H9 (cell line): Measurements from ENCODE around the gene HYAL2. TPM values are rescaled to one million over a fixed set of nuclear protein-coding genes. Genes with fewer than 3 reads are reported as not detected.

Source experiments
- DNase-seq: peaks from one replicate; pipeline ENCODE4 v3.0.0-alpha.2; 2017
- H2AFZ ChIP-seq: one replicate; pipeline ENCODE4 v1.6.1; 2013; ENCODE audit warnings: mild to moderate bottlenecking, low read length, control low read depth, moderate library complexity
- H2AK5ac ChIP-seq: 2 replicates; pipeline ENCODE4 v1.6.1; 2013; ENCODE audit warnings: low read length, control low read depth, mixed read lengths; ENCODE audit not compliant: insufficient read length
- H2BK120ac ChIP-seq: one replicate; pipeline ENCODE4 v1.6.1; 2013; ENCODE audit warnings: low read depth, mild to moderate bottlenecking, low read length, control low read depth, inconsistent platforms; ENCODE audit not compliant: poor library complexity, severe bottlenecking
- H2BK12ac ChIP-seq: 2 replicates; pipeline ENCODE4 v1.6.1; 2013; ENCODE audit warnings: low read length, control low read depth, mixed read lengths, low read depth; ENCODE audit not compliant: insufficient read length
- H2BK15ac ChIP-seq: 2 replicates; pipeline ENCODE4 v1.6.1; 2013; ENCODE audit warnings: low read depth, low read length, control low read depth
- H2BK20ac ChIP-seq: one replicate; pipeline ENCODE4 v1.6.1; 2013; ENCODE audit warnings: low read depth, mild to moderate bottlenecking, low read length, control low read depth, inconsistent platforms; ENCODE audit not compliant: poor library complexity, severe bottlenecking
- H2BK5ac ChIP-seq: 2 replicates; pipeline ENCODE4 v1.6.1; 2013; ENCODE audit warnings: low read length, control low read depth, mixed read lengths; ENCODE audit not compliant: insufficient read length
- H3K14ac ChIP-seq: 2 replicates; pipeline ENCODE4 v1.6.1; 2013; ENCODE audit warnings: low read length, control low read depth; ENCODE audit not compliant: insufficient read depth
- H3K18ac ChIP-seq: 2 replicates; pipeline ENCODE4 v1.6.1; 2013; ENCODE audit warnings: low read depth, mild to moderate bottlenecking, mixed read lengths, low read length, control low read depth; ENCODE audit not compliant: insufficient read length
- H3K23ac ChIP-seq: 2 replicates; pipeline ENCODE4 v1.6.1; 2013; ENCODE audit warnings: low read length, control low read depth, mixed read lengths, low read depth; ENCODE audit not compliant: insufficient read length
- H3K23me2 ChIP-seq: 2 replicates; pipeline ENCODE4 v1.6.1; 2013; ENCODE audit warnings: low read depth, mild to moderate bottlenecking, mixed read lengths, low read length, control low read depth; ENCODE audit not compliant: insufficient read length, poor library complexity, severe bottlenecking
- H3K27ac ChIP-seq: 2 replicates; pipeline ENCODE4 v1.5.1; 2013; ENCODE audit warnings: low read length, control low read depth, mixed read lengths, low read depth; ENCODE audit not compliant: insufficient read length
- H3K27me3 ChIP-seq: 2 replicates; pipeline ENCODE4 v1.6.1; 2013; ENCODE audit warnings: low read length, control low read depth, inconsistent platforms; ENCODE audit not compliant: insufficient read depth
- H3K4ac ChIP-seq: 2 replicates; pipeline ENCODE4 v1.6.1; 2013; ENCODE audit warnings: low read depth, mild to moderate bottlenecking, control low read depth, inconsistent platforms, low read length, moderate library complexity
- H3K4me1 ChIP-seq: 2 replicates; pipeline ENCODE4 v1.6.1; 2013; ENCODE audit warnings: low read length, control low read depth, inconsistent platforms; ENCODE audit not compliant: insufficient read depth
- H3K4me2 ChIP-seq: 2 replicates; pipeline ENCODE4 v1.6.1; 2013; ENCODE audit warnings: low read length, control low read depth, mixed read lengths; ENCODE audit not compliant: insufficient read length, insufficient read depth
- H3K56ac ChIP-seq: 2 replicates; pipeline ENCODE4 v1.6.1; 2013; ENCODE audit warnings: low read depth, mild to moderate bottlenecking, mixed read lengths, low read length, control low read depth; ENCODE audit not compliant: insufficient read length
- H3K79me1 ChIP-seq: 2 replicates; pipeline ENCODE4 v1.6.1; 2013; ENCODE audit warnings: low read depth, mild to moderate bottlenecking, moderate library complexity, low read length, control low read depth, inconsistent platforms; ENCODE audit not compliant: insufficient read depth, poor library complexity, severe bottlenecking
- H3K79me2 ChIP-seq: 2 replicates; pipeline ENCODE4 v1.6.1; 2013; ENCODE audit warnings: low read length, control low read depth, inconsistent platforms; ENCODE audit not compliant: insufficient read depth
- H3K9ac ChIP-seq: 2 replicates; pipeline ENCODE4 v1.6.1; 2013; ENCODE audit warnings: low read length, control low read depth, mixed read lengths; ENCODE audit not compliant: insufficient read length; ENCODE audit errors: extremely low read depth
- H3K9me3 ChIP-seq: one replicate; pipeline ENCODE4 v1.6.1; 2013; ENCODE audit warnings: low read depth, low read length, inconsistent platforms; ENCODE audit not compliant: control insufficient read depth
- H3T11ph ChIP-seq: one replicate; pipeline ENCODE4 v1.6.1; 2013; ENCODE audit warnings: mild to moderate bottlenecking, low read length, control low read depth, inconsistent platforms
- H4K20me1 ChIP-seq: one replicate; pipeline ENCODE4 v1.6.1; 2013; ENCODE audit not compliant: control insufficient read depth, insufficient read length, insufficient read depth
- H4K5ac ChIP-seq: 2 replicates; pipeline ENCODE4 v1.6.1; 2013; ENCODE audit warnings: low read depth, mild to moderate bottlenecking, mixed read lengths, low read length, control low read depth; ENCODE audit not compliant: insufficient read length
- H4K8ac ChIP-seq: replicated peaks from 2 replicates; pipeline ENCODE4 v1.6.1; 2013; ENCODE audit warnings: low read length, control low read depth, mixed read lengths, low read depth; ENCODE audit not compliant: insufficient read length
- H4K91ac ChIP-seq: 2 replicates; pipeline ENCODE4 v1.6.1; 2013; ENCODE audit warnings: low read depth, mild to moderate bottlenecking, moderate library complexity, mixed read lengths, low read length, control low read depth; ENCODE audit not compliant: insufficient read length
- H3K27ac Mint-ChIP-seq, 3 experiments: 2 replicates in 2 of 3; 3 replicates in 1 of 3; pipeline ENCODE4 v1.8.0; 2020 to 2021; ENCODE audit warnings: mixed read lengths in 3 of 3, mild to moderate bottlenecking in 1 of 3, moderate library complexity in 1 of 3
- H3K27me3 Mint-ChIP-seq: 2 replicates; pipeline ENCODE4 v1.8.0; 2021; ENCODE audit warnings: low read depth, mild to moderate bottlenecking, moderate library complexity, mixed read lengths
- H3K36me3 Mint-ChIP-seq, 3 experiments: 2 replicates in 2 of 3; 3 replicates in 1 of 3; pipeline ENCODE4 v1.8.0; 2020 to 2021; ENCODE audit warnings: low read depth in 3 of 3, mixed read lengths in 3 of 3; ENCODE audit not compliant: insufficient read depth in 1 of 3
- H3K4me1 Mint-ChIP-seq, 2 experiments: 2 replicates each; pipeline ENCODE4 v1.8.0; 2020; ENCODE audit warnings: mixed read lengths in 2 of 2
- H3K4me3 Mint-ChIP-seq, 2 experiments: 2 replicates in 1 of 2; 3 replicates in 1 of 2; pipeline ENCODE4 v1.8.0; 2020 to 2021; ENCODE audit warnings: mild to moderate bottlenecking in 2 of 2, mixed read lengths in 2 of 2, moderate library complexity in 1 of 2
- H3K9me3 Mint-ChIP-seq, 2 experiments: 2 replicates in 1 of 2; 3 replicates in 1 of 2; pipeline ENCODE4 v1.8.0; 2020; ENCODE audit warnings: mild to moderate bottlenecking in 2 of 2, mixed read lengths in 2 of 2, moderate library complexity in 1 of 2
- WGBS: extraction: QIAGEN DNeasy Blood & Tissue Kit; methylation state at CpG from one replicate; pipeline ENCODE4 v1.1.7; 2013; ENCODE audit warnings: missing lambda C conversion rate, low lambda C conversion rate, mixed read lengths; ENCODE audit not compliant: insufficient read length; ENCODE audit errors: extremely low coverage; 5-methylcytosine and 5-hydroxymethylcytosine counted together
- total RNA-seq: library from RNA; stranded (reverse); gene quantifications from 2 replicates; pipeline ENCODE4 v1.2.1, GENCODE V29; 2021
- TF ChIP-seq, protein P1 (sequence below): fragments of 200-600 bp; sonication (generic); conservative IDR thresholded peaks from 3 replicates; pipeline ENCODE4 v1.8.0; 2021; ENCODE audit warnings: antibody characterized with exemption, mild to moderate bottlenecking

HYAL2 gene
- total RNA-seq, 1 experiment from 2014 or later = 51.9 TPM

DNA sequence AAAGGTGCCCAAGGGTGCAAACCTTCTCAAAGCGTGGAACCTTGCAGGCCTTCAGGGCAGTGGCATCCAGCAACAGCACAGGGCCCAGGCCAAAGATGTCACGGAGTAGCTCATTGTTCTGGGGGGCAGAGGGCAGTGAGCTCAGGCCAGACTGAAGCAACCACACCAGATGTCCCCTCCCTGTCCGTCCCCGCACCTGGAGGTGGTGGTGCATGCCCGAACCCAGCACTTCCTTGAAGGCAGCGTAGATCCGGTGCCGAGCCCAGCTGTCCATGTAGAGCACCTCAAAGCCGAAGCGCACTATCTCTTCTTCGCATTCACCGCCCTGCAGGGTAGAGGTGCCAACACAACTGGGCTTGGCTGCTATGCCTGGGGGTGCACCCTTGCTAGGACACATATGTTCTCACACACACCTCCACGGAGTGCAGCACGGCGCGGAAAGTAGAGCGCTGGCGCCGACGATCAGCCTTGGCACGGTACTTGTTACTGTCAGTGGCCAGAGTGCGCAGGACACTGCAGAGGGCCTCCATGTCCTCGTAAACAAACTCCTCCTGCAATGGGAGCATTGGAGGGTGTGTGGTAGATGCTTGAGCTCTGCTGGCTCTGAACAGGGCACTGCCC, 34.0 kb downstream of the HYAL2 start:
- Histone ChIP-seq H3K23me2 (peaks cover 5% of the 10 kb centered on the region), H4K5ac (no peak overlapping the region), H3K79me2 (peaks cover 3% of the 10 kb centered on the region; the same call in 1 of the 2 replicates), H3K18ac (no peak overlapping the region), H3K56ac (no peak overlapping the region), H2BK5ac (no peak overlapping the region), H3K9me3 (no peaks in the 10 kb centered on the region), H3K4me2 (no peak overlapping the region), H3K23ac (no peak overlapping the region), H2BK120ac (no peak overlapping the region), H2BK15ac (no peak overlapping the region), H4K20me1 (no peaks in the 10 kb centered on the region), H3K27ac (no peak overlapping the region), H3K79me1 (no peaks in the 10 kb centered on the region), H3K9ac (no peak overlapping the region), H4K8ac (no peak overlapping the region), H3K4me1 (no peaks in the 10 kb centered on the region), H2AK5ac (no peak overlapping the region), H3K4ac (no peak overlapping the region), H2BK12ac (no peak overlapping the region), H2BK20ac (no peak overlapping the region), H3T11ph (no peak overlapping the region), H3K14ac (no peak overlapping the region), H3K27me3 (no peaks in the 10 kb centered on the region), H2AFZ (no peak overlapping the region), H4K91ac (no peak overlapping the region)
- WGBS = no CpG with 5 or more reads among the region's 23 CpGs
- DNase-seq = no peak
- Mint-ChIP-seq H3K4me3 (no peak overlapping the region), H3K4me1 (peaks cover 11% of the 10 kb centered on the region in 2 experiments), H3K27ac (no peak overlapping the region), H3K27me3 (no peaks in the 10 kb centered on the region), H3K9me3 (no peaks in the 10 kb centered on the region; a peak in 1 of 5 replicates), H3K36me3 (peaks cover 26 to 44% (median 40%) of the 10 kb centered on the region in 3 experiments; a peak in 6 of 7 replicates)
- TF ChIP-seq, protein P1, sequence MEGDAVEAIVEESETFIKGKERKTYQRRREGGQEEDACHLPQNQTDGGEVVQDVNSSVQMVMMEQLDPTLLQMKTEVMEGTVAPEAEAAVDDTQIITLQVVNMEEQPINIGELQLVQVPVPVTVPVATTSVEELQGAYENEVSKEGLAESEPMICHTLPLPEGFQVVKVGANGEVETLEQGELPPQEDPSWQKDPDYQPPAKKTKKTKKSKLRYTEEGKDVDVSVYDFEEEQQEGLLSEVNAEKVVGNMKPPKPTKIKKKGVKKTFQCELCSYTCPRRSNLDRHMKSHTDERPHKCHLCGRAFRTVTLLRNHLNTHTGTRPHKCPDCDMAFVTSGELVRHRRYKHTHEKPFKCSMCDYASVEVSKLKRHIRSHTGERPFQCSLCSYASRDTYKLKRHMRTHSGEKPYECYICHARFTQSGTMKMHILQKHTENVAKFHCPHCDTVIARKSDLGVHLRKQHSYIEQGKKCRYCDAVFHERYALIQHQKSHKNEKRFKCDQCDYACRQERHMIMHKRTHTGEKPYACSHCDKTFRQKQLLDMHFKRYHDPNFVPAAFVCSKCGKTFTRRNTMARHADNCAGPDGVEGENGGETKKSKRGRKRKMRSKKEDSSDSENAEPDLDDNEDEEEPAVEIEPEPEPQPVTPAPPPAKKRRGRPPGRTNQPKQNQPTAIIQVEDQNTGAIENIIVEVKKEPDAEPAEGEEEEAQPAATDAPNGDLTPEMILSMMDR = no peak
